CD4-positive, CD25-positive, alpha-beta regulatory T cell (primary cell): ENCODE data around the gene CTSS. TPM values are rescaled to one million over a fixed set of nuclear protein-coding genes. Genes with fewer than 3 reads are reported as not detected.
A peak's percentile ranks its signal among the peaks of the same experiment; 100 is the strongest.

Experiments
- ATAC-seq, 2 donors: fragments of 150-1000 bp; cut with Tn5 transposase; one replicate each; pipeline ENCODE4 v1.10.0; 2021; ENCODE audit warnings: low read depth in 2 of 2, moderate number of reproducible peaks in 2 of 2, moderate library complexity in 1 of 2
- DNase-seq, 3 donors: peaks; one replicate each; pipeline versions ENCODE4 v3.0.0 to v3.0.0-alpha.2; 2012 to 2022; ENCODE audit warnings: mixed read lengths in 1 of 3
- H3K27ac ChIP-seq: one replicate; pipeline ENCODE4 v1.7.0; 2013; ENCODE audit warnings: mild to moderate bottlenecking, low read length; ENCODE audit not compliant: insufficient read depth, poor library complexity, severe bottlenecking
- H3K27me3 ChIP-seq: one replicate; pipeline ENCODE4 v1.7.0; 2013; ENCODE audit warnings: low read length; ENCODE audit not compliant: control insufficient read depth, insufficient read depth
- H3K36me3 ChIP-seq: one replicate; pipeline ENCODE4 v1.7.0; 2013; ENCODE audit warnings: mild to moderate bottlenecking, low read length, moderate library complexity; ENCODE audit not compliant: control insufficient read depth, insufficient read depth
- H3K4me1 ChIP-seq: 2 replicates; pipeline ENCODE4 v1.7.0; 2013; ENCODE audit warnings: mild to moderate bottlenecking, low read length; ENCODE audit not compliant: insufficient read depth, control insufficient read depth, poor library complexity, severe bottlenecking
- H3K4me3 ChIP-seq: one replicate; pipeline ENCODE4 v1.7.0; 2013; ENCODE audit warnings: low read depth, mild to moderate bottlenecking, low read length, moderate library complexity
- H3K9me3 ChIP-seq, 2 experiments: 1 replicate in 1 of 2; 2 replicates in 1 of 2; pipeline ENCODE4 v1.7.0; 2013; ENCODE audit warnings: low read length in 2 of 2, mild to moderate bottlenecking in 1 of 2, moderate library complexity in 1 of 2; ENCODE audit not compliant: control insufficient read depth in 2 of 2
- H3K27ac Mint-ChIP-seq, 3 donors: one replicate each; pipeline ENCODE4 v1.8.0; 2020 to 2022; ENCODE audit warnings: mild to moderate bottlenecking in 3 of 3, mixed read lengths in 3 of 3, moderate library complexity in 2 of 3
- H3K27me3 Mint-ChIP-seq: one replicate; pipeline ENCODE4 v1.8.0; 2022; ENCODE audit warnings: mild to moderate bottlenecking, mixed read lengths
- H3K36me3 Mint-ChIP-seq: one replicate; pipeline ENCODE4 v1.8.0; 2020; ENCODE audit warnings: mixed read lengths
- H3K4me1 Mint-ChIP-seq, 4 donors: one replicate each; pipeline ENCODE4 v1.8.0; 2020 to 2022; ENCODE audit warnings: mixed read lengths in 4 of 4, mild to moderate bottlenecking in 1 of 4
- H3K4me3 Mint-ChIP-seq, 4 donors: one replicate each; pipeline ENCODE4 v1.8.0; 2020 to 2022; ENCODE audit warnings: mild to moderate bottlenecking in 4 of 4, mixed read lengths in 4 of 4, moderate library complexity in 3 of 4
- H3K9me3 Mint-ChIP-seq, 7 donors: one replicate each; pipeline ENCODE4 v1.8.0; 2020 to 2022; ENCODE audit warnings: mixed read lengths in 7 of 7, mild to moderate bottlenecking in 3 of 7, moderate library complexity in 2 of 7
- polyA plus RNA-seq, 4 donors: library from polyadenylated mRNA; unstranded; fragments of 300-500 nt; fragmentation: Illumina TruSeq; gene quantifications; one replicate each; pipeline ENCODE4 v1.2.3, GENCODE V29; 2021
- total RNA-seq: library from RNA; stranded (reverse); gene quantifications from one replicate; pipeline ENCODE4 v1.2.3, GENCODE V29; 2022

The CTSS gene
- total and polyA plus RNA-seq, 5 donors from 2014 or later, result 114 to 227 (median 196) TPM

DNA sequence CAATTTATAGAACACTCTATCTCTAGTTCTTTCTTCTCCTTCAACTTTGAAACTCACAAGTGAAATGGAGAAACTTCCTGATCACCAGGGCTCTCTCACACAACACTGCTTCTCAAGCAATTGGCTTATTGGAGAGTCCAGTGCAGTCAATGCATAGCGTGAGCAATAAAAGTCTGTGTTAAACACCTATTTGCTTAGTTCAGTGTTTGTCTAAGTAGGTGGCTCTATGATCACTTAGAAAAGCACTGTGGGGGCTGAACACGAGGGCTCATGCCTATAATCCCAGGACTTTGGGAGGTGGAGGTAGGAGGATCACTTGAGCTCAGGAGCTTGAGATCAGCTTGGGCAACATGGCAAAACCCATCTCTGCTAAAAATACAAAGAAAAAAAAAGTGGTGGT, 12.2 kb downstream of the CTSS start:
- ATAC-seq, result no peak
- peaks cover 82% of the 10 kb centered on the region for H3K36me3 ChIP-seq
- no peaks in the 10 kb centered on the region for H3K9me3 Mint-ChIP-seq

DNA sequence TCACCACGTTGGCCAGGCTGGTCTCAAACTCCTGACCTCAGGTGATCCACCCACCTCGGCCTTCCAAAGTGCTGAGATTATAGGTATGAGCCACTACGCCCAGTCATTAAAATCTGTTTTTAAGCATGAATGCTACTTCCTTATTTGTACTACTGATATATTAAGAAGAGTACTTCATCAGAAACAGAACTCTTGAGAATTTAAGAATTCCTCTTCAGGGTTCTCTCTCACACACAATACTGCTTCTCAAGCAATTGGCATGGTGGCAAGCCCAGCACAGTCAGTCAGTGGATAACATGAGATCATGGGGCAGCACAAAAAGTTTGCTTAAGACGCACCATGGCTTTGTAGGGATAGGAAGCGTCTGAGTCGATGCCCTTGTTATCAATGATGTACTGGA, 14.1 kb downstream of the CTSS start:
- DNase-seq (no peak), ATAC-seq (no peak)
- H3K4me3 Mint-ChIP-seq, result no peak overlapping the region
- H3K36me3 Mint-ChIP-seq, result peaks cover 45% of the 10 kb centered on the region
- no peaks in the 10 kb centered on the region for H3K9me3 Mint-ChIP-seq
- Histone ChIP-seq H3K27ac (no peak overlapping the region), H3K27me3 (no peaks in the 10 kb centered on the region), H3K9me3 (no peaks in the 10 kb centered on the region), H3K36me3 (peaks cover 89% of the 10 kb centered on the region), H3K4me1 (no peaks in the 10 kb centered on the region), H3K4me3 (no peak overlapping the region)
- no peaks in the 10 kb centered on the region for H3K27me3 Mint-ChIP-seq
- H3K4me1 Mint-ChIP-seq, result no peaks in the 10 kb centered on the region
- H3K27ac Mint-ChIP-seq, result peak overlapping the region in 1 of 3 donors; percentile 23

More for the DNA sequence above, 12.2 kb downstream of the CTSS start:
- no peak for DNase-seq
- no peak overlapping the region for H3K4me3 ChIP-seq
- H3K4me1 Mint-ChIP-seq, result peaks cover 0 to under 1% (median 0%) of the 10 kb centered on the region in 4 donors
- H3K27me3 Mint-ChIP-seq, result no peaks in the 10 kb centered on the region
- no peak overlapping the region for H3K4me3 Mint-ChIP-seq
- H3K27ac Mint-ChIP-seq, result no peak overlapping the region
- no peaks in the 10 kb centered on the region for H3K27me3 ChIP-seq
- H3K4me1 ChIP-seq, result no peaks in the 10 kb centered on the region
- H3K36me3 Mint-ChIP-seq, result peaks cover 49% of the 10 kb centered on the region
- H3K9me3 ChIP-seq, result no peaks in the 10 kb centered on the region
- H3K27ac ChIP-seq, result no peak overlapping the region

DNA sequence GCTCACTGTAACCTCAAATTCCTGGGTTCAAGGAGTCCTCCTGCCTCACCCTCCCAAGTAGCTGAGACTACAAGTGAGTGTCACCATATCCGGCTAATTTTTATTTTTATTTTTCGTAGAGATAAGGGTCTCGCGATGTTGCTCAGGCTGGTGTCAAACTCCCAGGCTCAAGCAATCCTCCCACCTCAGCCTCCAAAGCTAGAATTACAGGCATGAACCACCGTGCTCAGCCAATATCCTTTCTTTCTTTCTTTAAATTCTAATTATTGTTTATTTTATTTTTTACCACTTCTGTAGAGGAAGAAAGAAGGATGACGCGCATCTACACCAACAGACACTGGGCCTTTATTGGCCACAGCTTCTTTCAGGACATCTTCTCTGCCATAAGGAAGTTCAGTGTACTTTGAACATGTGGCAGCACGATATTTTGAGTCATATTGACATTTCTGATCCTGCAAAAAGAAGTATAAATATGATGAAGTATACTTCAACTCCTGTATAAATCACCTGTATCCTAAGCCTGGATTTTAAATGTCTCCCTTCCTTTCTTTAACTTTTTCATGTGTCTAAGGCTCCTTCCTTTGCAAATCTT, 15.8 kb downstream of the CTSS start:
- H3K36me3 Mint-ChIP-seq, result peaks cover 41% of the 10 kb centered on the region
- H3K9me3 Mint-ChIP-seq, result no peaks in the 10 kb centered on the region
- Histone ChIP-seq H3K4me1 (no peaks in the 10 kb centered on the region), H3K4me3 (no peak overlapping the region), H3K36me3 (peaks cover 91% of the 10 kb centered on the region), H3K9me3 (no peaks in the 10 kb centered on the region), H3K27ac (no peak overlapping the region), H3K27me3 (no peaks in the 10 kb centered on the region)
- no peak overlapping the region for H3K27ac Mint-ChIP-seq
- no peaks in the 10 kb centered on the region for H3K27me3 Mint-ChIP-seq
- DNase-seq (no peak), ATAC-seq (no peak)
- H3K4me1 Mint-ChIP-seq, result no peaks in the 10 kb centered on the region
- no peak overlapping the region for H3K4me3 Mint-ChIP-seq

DNA sequence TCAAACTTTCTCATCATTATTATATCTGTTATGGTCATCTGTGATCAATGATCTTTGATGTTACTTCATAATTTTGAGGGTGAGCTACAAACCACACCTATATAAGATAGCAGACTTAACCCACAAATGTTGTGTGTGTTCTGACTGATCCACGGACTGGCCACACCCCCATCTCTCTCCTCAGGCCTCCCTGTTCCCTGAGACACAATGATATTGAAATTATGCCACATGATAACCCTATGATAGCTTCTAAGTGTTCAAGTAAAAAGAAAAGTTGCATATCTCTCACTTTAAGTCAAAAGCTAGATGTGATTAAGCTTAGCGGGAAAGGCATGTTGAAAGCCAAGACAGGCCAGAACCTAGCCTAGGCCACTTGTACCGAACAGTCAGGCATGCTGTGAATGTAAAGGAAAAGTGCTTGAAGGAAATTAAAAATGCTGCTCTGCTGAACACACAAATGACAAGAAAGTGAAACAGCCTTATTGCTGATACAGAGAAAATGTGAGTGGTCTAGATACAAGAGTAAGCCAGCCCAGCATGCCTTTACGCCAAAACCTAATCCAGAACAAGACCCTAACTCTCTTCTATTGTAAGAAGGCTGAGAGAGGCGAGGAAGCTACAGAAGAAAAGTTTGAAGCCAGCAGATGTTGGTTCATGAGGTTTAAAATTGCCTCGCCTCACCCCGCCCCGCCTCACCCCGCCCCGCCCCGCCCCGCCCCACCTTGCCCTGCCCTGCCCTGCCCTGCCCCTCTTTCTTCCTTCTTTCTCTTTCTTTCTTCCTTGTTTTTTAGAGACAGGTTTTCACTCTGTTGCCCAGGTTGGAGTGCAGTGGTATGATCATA, 16.5 kb downstream of the CTSS start:
- Histone ChIP-seq H3K4me3 (no peak overlapping the region), H3K9me3 (no peaks in the 10 kb centered on the region), H3K36me3 (peaks cover 86% of the 10 kb centered on the region), H3K27ac (no peak overlapping the region), H3K4me1 (no peaks in the 10 kb centered on the region), H3K27me3 (no peaks in the 10 kb centered on the region)
- Mint-ChIP-seq H3K27me3 (no peaks in the 10 kb centered on the region), H3K9me3 (no peaks in the 10 kb centered on the region), H3K4me3 (no peak overlapping the region), H3K4me1 (no peaks in the 10 kb centered on the region), H3K36me3 (peaks cover 40% of the 10 kb centered on the region), H3K27ac (peak overlapping the region in 1 of 3 donors; percentile 66)
- no peak for ATAC-seq
- DNase-seq, result no peak

DNA sequence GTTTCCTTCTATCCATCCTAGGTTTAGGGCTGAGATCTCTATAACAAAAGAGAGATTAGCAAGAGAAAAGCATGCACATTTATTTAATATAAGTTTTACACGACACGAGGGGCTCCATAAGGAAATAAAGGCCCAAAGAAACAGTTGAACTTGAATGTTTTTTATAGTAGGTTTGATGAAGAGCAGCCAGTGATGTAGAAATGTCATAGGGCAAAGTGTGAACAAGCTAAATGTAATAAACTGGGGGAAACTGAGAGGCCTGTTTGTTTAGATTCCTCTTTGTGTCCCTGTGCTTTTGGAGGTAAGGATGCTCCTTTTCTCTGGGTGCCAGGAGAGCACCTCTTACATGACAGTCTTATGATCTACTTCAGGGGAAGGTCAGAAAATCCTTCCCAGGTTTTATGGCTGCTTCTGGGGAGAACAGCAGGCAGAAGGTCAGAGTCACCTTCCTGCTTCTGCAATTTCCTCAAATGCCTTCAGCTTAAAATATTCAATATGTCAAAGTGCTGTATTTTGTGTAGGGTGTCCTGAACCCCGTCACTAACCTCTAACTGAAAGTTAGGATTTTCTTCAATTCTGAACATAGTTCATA, 35.4 kb downstream of the CTSS start:
- H3K27ac Mint-ChIP-seq, result no peak overlapping the region
- H3K4me1 Mint-ChIP-seq, result no peaks in the 10 kb centered on the region
- peaks cover 29% of the 10 kb centered on the region for H3K36me3 ChIP-seq
- DNase-seq (no peak), ATAC-seq (no peak)
- no peaks in the 10 kb centered on the region for H3K9me3 Mint-ChIP-seq
- H3K27ac ChIP-seq, result no peak overlapping the region
- H3K4me1 ChIP-seq, result no peaks in the 10 kb centered on the region
- no peaks in the 10 kb centered on the region for H3K9me3 ChIP-seq
- H3K4me3 Mint-ChIP-seq, result no peak overlapping the region
- no peak overlapping the region for H3K4me3 ChIP-seq
- no peaks in the 10 kb centered on the region for H3K27me3 ChIP-seq
- H3K27me3 Mint-ChIP-seq, result no peaks in the 10 kb centered on the region
- H3K36me3 Mint-ChIP-seq, result peaks cover 14% of the 10 kb centered on the region

DNA sequence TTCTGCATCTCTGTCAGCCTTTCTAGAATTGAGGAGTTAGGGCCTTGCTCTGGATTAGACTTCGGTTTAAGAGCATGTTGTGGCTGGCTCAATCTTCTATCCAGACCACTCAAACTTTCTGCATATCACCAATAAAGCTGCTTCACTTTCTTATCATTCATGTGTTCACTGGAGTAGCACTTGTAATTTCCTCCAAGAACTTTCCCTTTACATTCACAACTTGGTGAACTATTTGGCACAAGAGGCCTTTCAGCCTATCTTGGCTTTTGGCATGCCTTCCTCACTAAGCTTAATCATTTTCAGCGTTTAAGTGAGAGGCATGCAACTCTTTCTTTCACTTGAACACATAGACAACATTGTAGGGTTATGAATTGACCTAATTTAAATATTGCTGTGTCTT, 41.2 kb downstream of the CTSS start:
- no peak for ATAC-seq
- H3K4me1 Mint-ChIP-seq, result no peaks in the 10 kb centered on the region
- H3K27ac Mint-ChIP-seq, result no peak overlapping the region

DNA sequence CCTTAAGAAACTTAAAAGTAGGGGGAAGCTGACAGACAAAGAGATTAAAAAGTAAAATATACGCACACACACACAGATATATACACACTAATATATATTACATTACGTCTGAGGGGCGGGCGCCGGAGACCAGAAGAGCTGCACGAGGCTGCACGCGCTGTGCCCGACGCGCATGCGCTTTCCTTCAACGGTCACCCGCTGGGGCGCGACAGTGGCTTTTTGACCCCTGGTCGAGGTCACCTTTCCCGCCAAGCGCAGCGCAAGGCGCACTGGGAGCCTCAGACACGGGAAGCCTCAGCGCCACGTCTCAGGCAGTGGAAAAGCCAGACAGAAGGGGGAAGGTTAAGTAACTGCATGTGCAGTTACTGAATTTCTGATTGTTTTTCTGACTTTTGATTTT, 44.9 kb downstream of the CTSS start, which contains the start of gene HORMAD1:
TSS of gene HORMAD1 (minus strand) at position 193 of the 400 bp plus-strand sequence. CDS start 1,390 bp downstream, outside the sequence.
- Mint-ChIP-seq H3K36me3 (no peaks in the 10 kb centered on the region), H3K4me3 (no peak within 1 kb of the TSS), H3K4me1 (no peaks in the 10 kb centered on the region), H3K9me3 (no peaks in the 10 kb centered on the region), H3K27ac (no peak within 1 kb of the TSS), H3K27me3 (no peaks in the 10 kb centered on the region)
- ATAC-seq (no peak), DNase-seq (no peak)
- H3K4me1 ChIP-seq, result no peaks in the 10 kb centered on the region
- no peaks in the 10 kb centered on the region for H3K36me3 ChIP-seq
- H3K27me3 ChIP-seq, result no peaks in the 10 kb centered on the region
- H3K27ac ChIP-seq, result no peak within 1 kb of the TSS
- no peak within 1 kb of the TSS for H3K4me3 ChIP-seq
- H3K9me3 ChIP-seq, result no peaks in the 10 kb centered on the region

More for the DNA sequence above, 41.2 kb downstream of the CTSS start:
- Histone ChIP-seq H3K4me3 (no peak overlapping the region), H3K27me3 (no peaks in the 10 kb centered on the region), H3K27ac (no peak overlapping the region), H3K4me1 (no peaks in the 10 kb centered on the region), H3K9me3 (no peaks in the 10 kb centered on the region), H3K36me3 (no peaks in the 10 kb centered on the region)
- Mint-ChIP-seq H3K36me3 (no peaks in the 10 kb centered on the region), H3K4me3 (no peak overlapping the region), H3K27me3 (no peaks in the 10 kb centered on the region), H3K9me3 (no peaks in the 10 kb centered on the region)
- no peak for DNase-seq
